Measurements from ENCODE around the gene LAMA3. TPM values are rescaled to one million over a fixed set of nuclear protein-coding genes. Genes with fewer than 3 reads are reported as not detected.
A peak's percentile ranks its signal among the peaks of the same experiment; 100 is the strongest.

Gene LAMA3
- total and polyA plus RNA-seq, 8 donors, result 4.3 to 182 (median 26.6) TPM

DNA sequence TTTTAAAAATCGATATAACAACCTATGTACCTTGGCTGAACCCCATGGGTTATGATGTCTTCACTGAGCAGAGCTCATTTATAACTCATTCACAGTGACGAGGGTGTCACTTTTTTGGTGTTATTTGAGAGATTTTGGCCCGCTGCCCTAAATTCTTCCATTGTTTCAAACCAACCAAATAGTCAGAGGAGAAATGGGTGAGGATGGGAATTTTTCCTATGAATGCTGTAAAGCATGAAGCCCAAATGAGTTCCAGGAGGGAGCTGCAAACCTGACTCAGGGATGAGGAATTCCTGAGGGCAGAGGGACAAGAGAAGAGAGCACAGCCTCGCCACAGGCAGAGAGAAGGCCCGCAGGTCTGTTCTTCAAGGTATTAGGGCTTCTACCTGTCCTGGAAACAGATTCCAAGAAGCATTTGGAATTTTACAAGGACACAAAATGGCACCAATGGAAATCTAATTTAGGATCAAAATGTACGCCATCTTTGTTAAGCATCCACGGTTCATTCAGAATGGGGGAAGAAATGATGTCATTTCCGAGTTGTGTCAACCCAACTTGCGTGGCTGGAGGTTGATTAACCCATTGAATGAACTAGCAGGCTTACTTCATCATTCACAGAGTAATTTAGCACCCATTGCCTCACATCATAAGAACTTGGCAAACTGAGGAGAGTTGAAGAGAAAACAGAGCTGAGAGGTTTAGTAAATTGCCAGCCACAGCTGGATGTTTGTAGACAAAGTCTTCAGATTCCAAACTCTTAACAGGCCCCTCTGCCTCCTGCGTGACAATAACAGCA lies 133.5 kb downstream of the LAMA3 start:
- no peak for TF ChIP-seq EP300 (IDR thresholded peaks at IDR 0.05)
- TF ChIP-seq POLR2A (IDR thresholded peaks at IDR 0.05), result no peak
- no peak for TF ChIP-seq POLR2AphosphoS5 (IDR thresholded peaks at IDR 0.05)
- TF ChIP-seq, protein P1, sequence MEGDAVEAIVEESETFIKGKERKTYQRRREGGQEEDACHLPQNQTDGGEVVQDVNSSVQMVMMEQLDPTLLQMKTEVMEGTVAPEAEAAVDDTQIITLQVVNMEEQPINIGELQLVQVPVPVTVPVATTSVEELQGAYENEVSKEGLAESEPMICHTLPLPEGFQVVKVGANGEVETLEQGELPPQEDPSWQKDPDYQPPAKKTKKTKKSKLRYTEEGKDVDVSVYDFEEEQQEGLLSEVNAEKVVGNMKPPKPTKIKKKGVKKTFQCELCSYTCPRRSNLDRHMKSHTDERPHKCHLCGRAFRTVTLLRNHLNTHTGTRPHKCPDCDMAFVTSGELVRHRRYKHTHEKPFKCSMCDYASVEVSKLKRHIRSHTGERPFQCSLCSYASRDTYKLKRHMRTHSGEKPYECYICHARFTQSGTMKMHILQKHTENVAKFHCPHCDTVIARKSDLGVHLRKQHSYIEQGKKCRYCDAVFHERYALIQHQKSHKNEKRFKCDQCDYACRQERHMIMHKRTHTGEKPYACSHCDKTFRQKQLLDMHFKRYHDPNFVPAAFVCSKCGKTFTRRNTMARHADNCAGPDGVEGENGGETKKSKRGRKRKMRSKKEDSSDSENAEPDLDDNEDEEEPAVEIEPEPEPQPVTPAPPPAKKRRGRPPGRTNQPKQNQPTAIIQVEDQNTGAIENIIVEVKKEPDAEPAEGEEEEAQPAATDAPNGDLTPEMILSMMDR (IDR thresholded peaks at IDR 0.05), result no peak
- DNase-seq, result no peak
- intact Hi-C loops (cut with DNase I; ENCODE audit: low total_unique reads), result no loop called here
- no peak overlapping the region for H3K27ac ChIP-seq
- no peaks in the 10 kb centered on the region for H3K9me3 ChIP-seq
- peaks cover 0 to 18% (median 7%) of the 10 kb centered on the region in 4 donors for H3K4me1 ChIP-seq
- no peaks in the 10 kb centered on the region for H3K27me3 ChIP-seq
- H3K4me3 ChIP-seq, result no peak overlapping the region
- H3K36me3 ChIP-seq, result peaks cover 0 to 13% (median 8%) of the 10 kb centered on the region in 4 donors
- 79 to 90% (median 81%) methylated on average over 10 of the region's 10 CpGs for WGBS, 5 donors

GRCh38 chr18:23824240-23824639 lies 135.0 kb downstream of the LAMA3 start:
- no peak overlapping the region for H3K27ac ChIP-seq
- no peak overlapping the region for H3K4me3 ChIP-seq
- H3K9me3 ChIP-seq, result no peaks in the 10 kb centered on the region
- no peaks in the 10 kb centered on the region for H3K27me3 ChIP-seq
- TF ChIP-seq POLR2A (IDR thresholded peaks at IDR 0.05) (no peak), POLR2AphosphoS5 (IDR thresholded peaks at IDR 0.05) (no peak), EP300 (IDR thresholded peaks at IDR 0.05) (no peak)
- TF ChIP-seq, protein P1 (IDR thresholded peaks at IDR 0.05), result no peak
- peaks cover 0 to 24% (median 7%) of the 10 kb centered on the region in 4 donors for H3K4me1 ChIP-seq
- 68 to 85% (median 81%) methylated on average over 2 of the region's 2 CpGs for WGBS, 5 donors
- intact Hi-C loops (cut with DNase I; ENCODE audit: low total_unique reads), result no loop called here
- peaks cover 0 to 13% (median 8%) of the 10 kb centered on the region in 4 donors for H3K36me3 ChIP-seq
- no peak for DNase-seq

DNA sequence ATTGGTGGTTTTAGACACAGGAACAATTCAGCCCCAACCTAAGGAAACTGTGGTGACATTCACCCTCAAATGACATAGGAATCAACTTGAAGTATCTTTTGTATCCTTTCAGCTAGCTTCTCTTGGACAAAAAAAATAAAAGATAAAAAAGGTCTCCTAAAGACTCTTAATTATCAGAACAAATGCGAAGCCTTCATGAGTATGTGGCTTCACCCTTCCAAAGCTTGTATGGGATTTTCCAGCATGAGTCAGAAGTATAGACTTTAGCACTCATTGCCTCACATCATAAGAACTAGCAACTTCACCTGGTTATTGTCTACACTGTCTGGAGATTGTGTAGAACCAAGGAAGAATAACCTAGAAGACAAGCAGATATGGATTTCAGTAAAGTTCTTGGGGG lies 135.4 kb downstream of the LAMA3 start:
- H3K27me3 ChIP-seq, result no peaks in the 10 kb centered on the region
- H3K36me3 ChIP-seq, result peaks cover 0 to 13% (median 8%) of the 10 kb centered on the region in 4 donors
- no peaks in the 10 kb centered on the region for H3K9me3 ChIP-seq
- H3K4me3 ChIP-seq, result no peak overlapping the region
- DNase-seq, result no peak
- TF ChIP-seq, protein P1 (IDR thresholded peaks at IDR 0.05), result no peak
- no peak for TF ChIP-seq POLR2A (IDR thresholded peaks at IDR 0.05)
- no peak for TF ChIP-seq POLR2AphosphoS5 (IDR thresholded peaks at IDR 0.05)
- no peak for TF ChIP-seq EP300 (IDR thresholded peaks at IDR 0.05)
- 82 to 98% (median 95%) methylated on average over 1 of the region's 1 CpG for WGBS, 5 donors
- H3K27ac ChIP-seq, result no peak overlapping the region
- intact Hi-C loops (cut with DNase I; ENCODE audit: low total_unique reads), result no loop called here
- peaks cover 0 to 24% (median 7%) of the 10 kb centered on the region in 4 donors for H3K4me1 ChIP-seq

GRCh38 chr18:23825496-23825895 lies 136.2 kb downstream of the LAMA3 start:
- TF ChIP-seq POLR2AphosphoS5 (IDR thresholded peaks at IDR 0.05) (no peak), POLR2A (IDR thresholded peaks at IDR 0.05) (no peak), EP300 (IDR thresholded peaks at IDR 0.05) (no peak)
- TF ChIP-seq, protein P1 (IDR thresholded peaks at IDR 0.05), result no peak
- H3K4me3 ChIP-seq, result no peak overlapping the region
- intact Hi-C loops (cut with DNase I; ENCODE audit: low total_unique reads), result no loop called here
- H3K36me3 ChIP-seq, result peaks cover 0 to 13% (median 6%) of the 10 kb centered on the region in 4 donors
- WGBS, 5 donors, result 84 to 97% (median 92%) methylated on average over 2 of the region's 2 CpGs
- no peak for DNase-seq
- H3K27ac ChIP-seq, result peak overlapping the region in 2 of 5 donors; percentile 45 to 50
- peaks cover 0 to 24% (median 7%) of the 10 kb centered on the region in 4 donors for H3K4me1 ChIP-seq
- H3K9me3 ChIP-seq, result no peaks in the 10 kb centered on the region
- H3K27me3 ChIP-seq, result no peaks in the 10 kb centered on the region
